ENCODE measurements around the gene IL3RA.

Gene IL3RA

GRCh38 chrX:1430451-1430850, 93.9 kb downstream of the IL3RA start:
- peaks cover 47% of the 10 kb centered on the region for H3K36me3 ChIP-seq (ENCODE audit: control insufficient read depth, insufficient read depth, low read length)
- no peak overlapping the region for H3K27ac ChIP-seq (ENCODE audit: low read depth, low read length)

More at GRCh38 chrX:1430451-1430850, 93.9 kb downstream of the IL3RA start:
- no peak overlapping the region for H3K4me3 ChIP-seq (ENCODE audit: low read depth, low read length)
- 0 out of 2 replicates have a peak, but pooled peaks cover 3% of the 10 kb centered on the region for H3K9me3 ChIP-seq (ENCODE audit: control insufficient read depth, insufficient read depth, low read length)
- H3K27me3 ChIP-seq (ENCODE audit: control insufficient read depth, insufficient read depth, low read length) = no peaks in the 10 kb centered on the region
- H3K4me1 ChIP-seq (ENCODE audit: control insufficient read depth, insufficient read depth, low read length) = no peaks in the 10 kb centered on the region
- no peak overlapping the region for H3K9ac ChIP-seq (ENCODE audit: low read depth, low read length)

All from HUES48 (cell line).